Loucy (cell line): Measurements from ENCODE around the gene KLHL3.

Experiments
- EZH2phosphoT487 ChIP-seq: fragments of 200-600 bp; IDR thresholded peaks from 2 replicates; pipeline ENCODE4 v1.6.1; 2018; ENCODE audit warnings: antibody characterized with exemption, mild to moderate bottlenecking, moderate library complexity, borderline replicate concordance
- TF ChIP-seq, protein P1 (sequence below): fragments of 200-600 bp; sonication (generic); conservative IDR thresholded peaks from 2 replicates; pipeline ENCODE4 v1.5.1; 2014; ENCODE audit warnings: mild to moderate bottlenecking, antibody characterized with exemption, low read length

- TF ChIP-seq, protein P1, sequence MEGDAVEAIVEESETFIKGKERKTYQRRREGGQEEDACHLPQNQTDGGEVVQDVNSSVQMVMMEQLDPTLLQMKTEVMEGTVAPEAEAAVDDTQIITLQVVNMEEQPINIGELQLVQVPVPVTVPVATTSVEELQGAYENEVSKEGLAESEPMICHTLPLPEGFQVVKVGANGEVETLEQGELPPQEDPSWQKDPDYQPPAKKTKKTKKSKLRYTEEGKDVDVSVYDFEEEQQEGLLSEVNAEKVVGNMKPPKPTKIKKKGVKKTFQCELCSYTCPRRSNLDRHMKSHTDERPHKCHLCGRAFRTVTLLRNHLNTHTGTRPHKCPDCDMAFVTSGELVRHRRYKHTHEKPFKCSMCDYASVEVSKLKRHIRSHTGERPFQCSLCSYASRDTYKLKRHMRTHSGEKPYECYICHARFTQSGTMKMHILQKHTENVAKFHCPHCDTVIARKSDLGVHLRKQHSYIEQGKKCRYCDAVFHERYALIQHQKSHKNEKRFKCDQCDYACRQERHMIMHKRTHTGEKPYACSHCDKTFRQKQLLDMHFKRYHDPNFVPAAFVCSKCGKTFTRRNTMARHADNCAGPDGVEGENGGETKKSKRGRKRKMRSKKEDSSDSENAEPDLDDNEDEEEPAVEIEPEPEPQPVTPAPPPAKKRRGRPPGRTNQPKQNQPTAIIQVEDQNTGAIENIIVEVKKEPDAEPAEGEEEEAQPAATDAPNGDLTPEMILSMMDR: no peak
- TF ChIP-seq EZH2phosphoT487: no peak
Observed at GRCh38 chr5:137603891-137604290, 132.0 kb downstream of the KLHL3 start.
